NCI-H82 treated with DMSO at 0.1 percent for 48 hours (cell line): ENCODE results near the gene STX16.

Experiments
- DNase-seq: peaks from one replicate; lab custom pipeline; 2025; ENCODE audit not compliant: unreplicated experiment; lab: John Stamatoyannopoulos, UW

The STX16 gene

DNA sequence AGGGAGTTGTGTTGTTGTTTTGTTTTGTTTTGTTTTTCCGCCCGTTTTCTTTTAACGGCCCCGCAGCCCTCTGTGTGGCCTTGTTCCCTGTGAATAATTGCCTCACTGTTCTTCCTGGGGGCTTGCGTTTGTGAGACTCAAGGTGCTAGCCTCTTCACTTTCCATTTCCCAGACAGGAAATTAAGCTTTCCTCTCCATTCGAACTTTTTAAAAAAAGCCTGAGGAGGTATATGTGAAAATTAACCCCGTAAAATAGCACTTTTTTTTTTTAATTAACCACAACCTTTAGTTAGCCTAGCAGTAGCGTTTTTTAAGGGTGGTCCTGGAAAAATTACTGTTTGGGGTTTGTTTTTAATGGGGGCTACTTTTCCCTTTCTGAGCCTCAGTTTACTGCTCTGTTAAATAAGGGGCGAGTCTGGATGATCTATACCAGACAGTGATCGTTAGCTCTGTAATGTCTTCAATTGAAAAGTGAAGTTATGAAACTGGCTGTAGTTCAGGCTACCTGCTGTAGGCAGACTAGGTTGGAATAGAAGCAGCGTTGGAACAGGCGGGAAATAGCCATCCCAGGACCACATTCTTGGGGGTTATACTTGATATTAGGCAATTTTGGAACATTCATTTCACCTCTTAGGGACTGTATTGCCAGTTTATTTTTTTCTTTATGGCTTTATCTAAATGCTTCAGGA is 1.7 kb downstream of the STX16 start:
- no peak for DNase-seq

- no peak for DNase-seq
Measured at GRCh38 chr20:58654337-58654736, 3.3 kb downstream of the STX16 start.

- DNase-seq, result no peak
Measured at GRCh38 chr20:58655328-58656107, 4.4 kb downstream of the STX16 start.

- DNase-seq, result no peak
Measured at GRCh38 chr20:58656831-58657230, 5.7 kb downstream of the STX16 start.

GRCh38 chr20:58657262-58657661 is 6.2 kb downstream of the STX16 start:
- DNase-seq, result no peak

DNA sequence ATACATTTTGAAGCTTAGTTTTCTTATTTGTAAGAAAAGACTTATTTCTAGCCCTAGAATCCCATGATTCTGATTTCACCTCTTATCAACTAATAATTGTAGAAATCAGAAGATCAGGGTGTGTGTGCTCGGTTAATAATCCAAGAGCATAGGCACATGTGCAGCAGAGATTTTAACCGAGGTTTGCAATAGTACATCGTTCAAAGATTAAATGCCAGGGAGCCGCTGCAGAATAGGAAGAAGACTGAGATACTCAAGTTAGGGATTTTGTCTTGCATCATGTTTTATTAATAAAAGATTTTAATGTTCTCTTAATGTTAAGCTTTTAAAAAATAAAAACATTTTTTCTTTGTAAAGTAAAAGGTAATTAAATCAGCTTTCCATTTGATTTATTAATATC is 6.9 kb downstream of the STX16 start:
- DNase-seq, result no peak

GRCh38 chr20:58658760-58659159 is 7.7 kb downstream of the STX16 start:
- DNase-seq, result no peak

- DNase-seq, result no peak
Measured at GRCh38 chr20:58659841-58660240, 8.8 kb downstream of the STX16 start.

DNA sequence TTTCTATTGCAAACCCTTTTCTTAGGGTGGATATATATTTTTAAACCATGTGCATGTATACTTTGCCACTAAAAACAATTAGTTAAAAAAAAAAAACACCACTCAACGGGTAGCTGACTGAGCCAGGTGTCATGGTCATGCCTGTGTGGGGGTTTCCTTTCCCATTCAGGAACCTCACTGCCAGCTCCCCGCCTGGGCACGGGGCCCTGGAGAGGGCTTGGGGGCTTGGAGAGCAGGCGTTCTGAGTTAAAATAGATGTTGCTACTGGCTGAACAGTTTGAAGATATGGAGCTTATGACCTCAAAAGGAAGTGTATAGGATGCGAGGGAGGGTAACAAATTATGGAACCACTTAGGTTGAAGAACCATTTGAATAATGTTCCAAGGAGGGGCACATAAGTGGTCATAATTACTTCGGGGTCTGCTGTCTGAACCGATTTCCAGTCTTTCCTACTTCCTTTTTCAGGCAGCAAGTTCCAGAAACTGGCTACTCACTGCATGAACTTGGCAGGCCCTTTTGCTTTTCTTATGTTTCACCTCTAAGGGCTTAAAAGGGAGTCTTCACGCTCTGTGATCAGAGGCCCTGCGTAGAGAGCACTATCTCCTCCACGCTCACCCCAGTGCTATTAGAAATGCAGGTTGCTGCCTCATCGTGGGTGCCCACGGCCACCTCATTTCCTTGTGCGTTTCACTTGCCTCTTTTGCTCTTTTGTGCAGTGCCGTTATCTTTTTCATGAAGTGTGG is 9.9 kb downstream of the STX16 start:
- DNase-seq, result no peak

DNA sequence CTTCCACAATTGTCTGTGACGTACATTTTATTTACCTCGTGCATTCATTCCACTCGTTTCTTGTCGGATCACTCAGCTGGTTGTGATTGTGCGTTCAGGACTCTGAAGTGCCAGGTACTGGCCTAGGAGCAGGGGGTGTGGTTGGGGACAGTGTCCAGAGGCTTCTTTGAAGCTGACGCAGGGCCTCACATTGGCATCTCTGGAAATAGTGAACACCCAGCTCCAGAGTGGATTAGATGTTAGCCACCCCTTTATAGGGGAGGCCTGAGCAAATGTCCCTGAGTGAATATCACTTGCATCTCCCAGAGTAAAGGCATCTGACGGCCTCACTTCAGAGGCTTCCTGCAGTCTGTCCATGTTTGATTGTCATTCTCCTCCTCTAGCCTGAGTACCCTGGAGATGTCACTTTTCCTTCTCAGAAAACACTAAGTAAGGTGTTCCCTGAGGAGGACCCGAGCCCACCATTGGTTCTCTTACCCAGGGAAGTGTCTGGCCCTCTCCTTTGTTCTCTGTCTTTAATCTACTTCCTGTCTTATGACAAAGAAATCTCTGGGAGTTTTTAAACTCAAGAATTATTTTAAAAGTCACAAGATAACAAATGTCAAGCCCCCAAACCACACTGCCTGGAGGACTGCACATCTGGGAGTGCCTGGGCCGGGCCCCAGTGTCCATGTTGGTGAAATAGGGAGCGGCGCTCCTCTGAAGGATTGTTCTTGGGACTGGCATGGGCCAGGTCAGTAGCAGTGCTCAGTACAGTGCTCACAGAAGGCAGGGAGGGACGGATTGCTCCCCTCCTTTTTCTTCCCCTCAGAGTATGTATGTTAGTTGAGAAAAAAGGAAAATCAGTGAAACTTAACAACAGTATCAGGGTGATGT is 10.8 kb downstream of the STX16 start:
- no peak for DNase-seq

- no peak for DNase-seq
Measured at GRCh38 chr20:58664331-58664730, 13.2 kb downstream of the STX16 start.

DNA sequence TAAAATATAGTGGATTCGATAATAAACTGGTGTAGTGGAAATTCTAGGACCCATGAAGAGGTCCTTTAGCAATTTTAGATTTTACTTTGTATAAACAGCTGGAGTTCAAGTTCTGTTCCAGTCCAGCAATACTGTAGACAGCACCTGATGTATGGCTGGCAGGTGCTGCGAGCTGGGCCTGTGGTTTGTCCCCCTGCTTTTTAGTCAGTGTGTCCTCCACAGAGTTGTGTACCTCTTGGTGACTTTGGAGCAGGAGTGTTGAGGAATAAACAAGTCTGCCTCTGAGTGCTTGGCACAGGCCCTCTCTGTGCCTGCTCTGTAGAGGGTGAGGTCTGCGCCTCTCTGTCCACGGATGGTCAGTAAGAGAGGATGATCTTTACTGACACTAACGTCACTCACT is 13.8 kb downstream of the STX16 start:
- DNase-seq, result no peak

DNA sequence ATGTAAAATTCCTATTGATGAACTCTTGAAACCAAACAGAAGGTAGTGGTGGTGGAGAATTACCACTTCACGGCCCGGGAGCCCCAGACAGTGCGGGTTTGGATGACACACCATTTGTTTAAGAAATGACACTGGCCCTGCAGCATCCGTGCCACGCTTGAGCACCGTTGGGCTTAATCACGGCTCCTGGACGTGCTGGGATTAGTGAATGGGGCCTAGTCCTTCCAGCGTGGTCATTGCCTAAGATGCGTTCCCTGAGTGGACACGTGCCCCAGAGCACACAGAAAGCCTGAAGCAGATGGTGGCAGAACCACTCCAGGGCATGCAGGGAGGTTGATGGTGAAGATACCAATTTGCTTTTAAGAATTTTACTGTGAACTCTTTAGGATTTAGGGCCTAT is 14.5 kb downstream of the STX16 start:
- peak; percentile 69 for DNase-seq

- DNase-seq, result peak; percentile 62
Measured at GRCh38 chr20:58666702-58667101, 15.6 kb downstream of the STX16 start.

- DNase-seq, result no peak
Measured at GRCh38 chr20:58667975-58668374, 16.9 kb downstream of the STX16 start.

DNA sequence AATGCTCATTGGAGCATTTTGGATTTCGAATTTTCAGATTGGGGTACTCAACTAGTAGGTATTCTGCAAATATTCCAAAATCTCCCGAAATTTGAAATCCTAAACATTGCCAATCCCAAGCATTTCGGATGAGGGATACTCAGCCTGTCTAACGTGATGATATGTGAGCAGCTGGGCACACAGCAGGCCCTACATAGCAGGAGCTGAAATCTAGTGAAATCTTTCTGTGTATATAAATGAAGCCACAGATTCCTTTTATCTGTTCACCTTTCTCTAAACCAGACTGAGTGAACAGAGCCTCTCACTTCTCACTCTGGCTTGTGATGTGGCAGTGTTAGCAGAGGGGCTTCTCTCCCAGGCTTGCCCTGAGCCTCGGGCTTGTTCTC is 17.8 kb downstream of the STX16 start:
- no peak for DNase-seq

GRCh38 chr20:58669287-58670006 is 18.4 kb downstream of the STX16 start:
- no peak for DNase-seq

GRCh38 chr20:58670102-58670501 is 19.0 kb downstream of the STX16 start:
- DNase-seq, result no peak

DNA sequence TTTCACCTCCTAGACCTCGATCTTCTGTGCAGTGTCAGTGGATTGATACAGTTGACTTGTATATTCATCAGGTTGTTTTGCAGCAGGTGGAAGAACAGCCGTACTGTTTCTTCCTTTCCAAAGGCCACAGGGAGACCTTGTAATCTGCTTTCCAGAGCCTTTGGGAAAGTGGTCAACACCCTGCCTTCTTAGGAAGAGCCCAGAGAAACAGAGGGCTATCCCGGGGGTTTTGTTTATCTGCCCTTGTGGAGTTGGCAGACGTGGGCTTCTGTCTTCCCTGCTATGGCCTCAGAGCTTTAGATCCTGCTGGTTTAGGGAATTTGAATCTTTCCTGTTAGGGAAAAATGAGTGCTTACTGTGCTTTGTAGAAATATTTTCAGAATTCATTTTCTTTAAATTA is 19.6 kb downstream of the STX16 start:
- no peak for DNase-seq

DNA sequence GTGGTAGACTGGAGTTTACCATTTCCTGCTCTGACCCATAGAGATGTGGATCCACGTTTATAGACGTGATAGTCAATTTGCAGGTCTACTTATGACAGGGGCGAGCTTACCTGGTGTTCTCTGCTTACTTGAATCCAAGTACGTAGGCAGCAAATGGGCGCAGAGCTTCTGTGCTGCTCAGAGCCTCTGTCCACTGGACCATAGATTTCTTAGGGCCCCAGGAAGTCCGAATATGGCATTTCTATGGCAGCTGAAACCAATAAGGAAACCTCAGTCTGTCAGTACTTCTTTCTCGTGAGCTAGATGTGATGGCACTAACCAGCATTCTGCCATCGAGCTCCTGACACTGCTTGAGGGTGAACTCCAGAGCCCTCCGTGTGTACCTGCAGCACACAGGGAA is 22.0 kb downstream of the STX16 start:
- DNase-seq, result no peak
